BLaER1 treated with 17β-estradiol and CSF1 and Interleukin-3, amounts not matched to agents 10 nM and 100 nM (cell line): Measurements from ENCODE around the gene NGEF.

ENCODE experiments used
- H3K27ac ChIP-seq, 11 experiments: shearing (Covaris generic); formaldehyde crosslinking; 2 replicates each; pipeline ENCODE4 v1.8.1; 2022
- H3K27me3 ChIP-seq, 11 experiments: shearing (Covaris generic); formaldehyde crosslinking; 2 replicates each; pipeline ENCODE4 v1.8.1; 2022
- H3K36me3 ChIP-seq, 11 experiments: shearing (Covaris generic); formaldehyde crosslinking; 2 replicates each; pipeline ENCODE4 v1.8.1; 2022
- H3K4me1 ChIP-seq, 10 experiments: shearing (Covaris generic); formaldehyde crosslinking; 2 replicates each; pipeline ENCODE4 v1.8.1; 2022
- H3K4me2 ChIP-seq, 11 experiments: shearing (Covaris generic); formaldehyde crosslinking; 2 replicates each; pipeline ENCODE4 v1.8.1; 2022
- H3K4me3 ChIP-seq, 10 experiments: shearing (Covaris generic); formaldehyde crosslinking; 2 replicates each; pipeline ENCODE4 v1.8.1; 2022
- H3K9ac ChIP-seq, 11 experiments: shearing (Covaris generic); formaldehyde crosslinking; 2 replicates each; pipeline ENCODE4 v1.8.1; 2022
- H3K9me3 ChIP-seq, 11 experiments: shearing (Covaris generic); formaldehyde crosslinking; replicated peaks in 1 of 11; 2 replicates each; pipeline ENCODE4 v1.8.1; 2022
- H4K20me1 ChIP-seq, 11 experiments: shearing (Covaris generic); formaldehyde crosslinking; 2 replicates each; pipeline ENCODE4 v1.8.1; 2022
- Cebpa-rat ChIP-seq, 11 experiments: shearing (Covaris generic); IDR thresholded peaks; 2 replicates each; pipeline ENCODE4 v1.8.1; 2022

NGEF gene

DNA sequence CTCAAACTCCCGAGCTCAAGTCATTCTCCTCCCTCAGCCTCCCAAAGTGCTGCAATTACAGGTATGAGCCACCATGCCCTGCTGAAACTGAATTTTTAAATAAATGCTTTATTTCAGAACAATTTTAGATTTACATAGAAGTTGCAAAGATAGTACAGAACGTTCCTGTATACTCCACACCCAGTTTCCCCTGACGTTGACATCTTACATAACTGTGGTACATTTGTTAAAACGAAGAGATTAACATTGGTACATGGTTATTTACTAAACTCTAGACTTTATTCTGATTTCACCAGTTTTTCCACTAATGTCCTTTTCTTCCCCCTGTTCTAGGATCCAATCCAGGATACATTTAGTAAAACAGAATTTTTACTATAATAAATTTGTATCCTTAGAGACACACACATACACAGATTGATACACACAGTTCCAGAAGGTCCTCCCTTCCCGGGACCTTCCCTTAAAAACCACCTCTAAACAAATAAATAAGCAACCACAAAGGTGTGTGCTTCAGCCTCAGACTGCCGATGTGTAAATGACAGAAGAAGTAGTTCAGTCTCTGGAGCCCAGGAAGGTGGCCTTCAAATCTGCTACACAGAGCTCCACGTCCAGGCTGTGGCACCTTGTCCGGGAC lies 26.3 kb upstream of the NGEF start:
- Histone ChIP-seq H3K4me1 (peaks cover 0 to 11% (median 6%) of the 10 kb centered on the region in 10 experiments; a peak in 11 of 20 replicates), H4K20me1 (no peaks in the 10 kb centered on the region), H3K4me2 (no peak overlapping the region), H3K27ac (no peak overlapping the region), H3K9ac (no peak overlapping the region), H3K27me3 (no peaks in the 10 kb centered on the region), H3K4me3 (no peak overlapping the region), H3K36me3 (no peaks in the 10 kb centered on the region), H3K9me3 (peaks cover 0 to 7% (median 0%) of the 10 kb centered on the region in 11 experiments; a peak in 4 of 22 replicates)
- no peak for TF ChIP-seq Cebpa-rat (IDR thresholded peaks at IDR 0.05)

DNA sequence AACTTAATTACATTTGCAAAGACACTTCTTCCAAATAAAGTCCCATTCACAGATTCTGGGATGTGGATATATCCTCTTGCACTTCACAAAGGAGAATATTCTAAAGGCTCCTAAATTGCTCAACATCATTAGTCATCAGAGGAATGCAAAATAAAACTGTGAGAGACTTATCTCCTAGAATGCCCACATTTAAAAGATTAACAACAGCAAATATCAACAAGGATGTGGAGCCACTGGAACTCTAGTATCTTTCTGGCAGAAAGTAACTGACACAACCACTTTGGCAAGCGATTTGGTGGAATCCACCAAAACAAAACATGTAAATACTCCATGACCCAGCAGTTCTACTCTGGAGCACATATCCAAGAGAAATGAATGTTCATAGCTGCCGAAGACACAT lies 24.0 kb upstream of the NGEF start:
- Histone ChIP-seq H3K27ac (no peak overlapping the region), H4K20me1 (no peaks in the 10 kb centered on the region), H3K36me3 (no peaks in the 10 kb centered on the region), H3K4me3 (no peak overlapping the region), H3K9ac (no peak overlapping the region), H3K4me1 (peaks cover 0 to 8% (median 5%) of the 10 kb centered on the region in 10 experiments; a peak in 11 of 20 replicates), H3K9me3 (peaks cover 0 to 7% (median 0%) of the 10 kb centered on the region in 11 experiments; a peak in 4 of 22 replicates), H3K4me2 (no peak overlapping the region), H3K27me3 (no peaks in the 10 kb centered on the region)
- TF ChIP-seq Cebpa-rat (IDR thresholded peaks at IDR 0.05), result no peak

DNA sequence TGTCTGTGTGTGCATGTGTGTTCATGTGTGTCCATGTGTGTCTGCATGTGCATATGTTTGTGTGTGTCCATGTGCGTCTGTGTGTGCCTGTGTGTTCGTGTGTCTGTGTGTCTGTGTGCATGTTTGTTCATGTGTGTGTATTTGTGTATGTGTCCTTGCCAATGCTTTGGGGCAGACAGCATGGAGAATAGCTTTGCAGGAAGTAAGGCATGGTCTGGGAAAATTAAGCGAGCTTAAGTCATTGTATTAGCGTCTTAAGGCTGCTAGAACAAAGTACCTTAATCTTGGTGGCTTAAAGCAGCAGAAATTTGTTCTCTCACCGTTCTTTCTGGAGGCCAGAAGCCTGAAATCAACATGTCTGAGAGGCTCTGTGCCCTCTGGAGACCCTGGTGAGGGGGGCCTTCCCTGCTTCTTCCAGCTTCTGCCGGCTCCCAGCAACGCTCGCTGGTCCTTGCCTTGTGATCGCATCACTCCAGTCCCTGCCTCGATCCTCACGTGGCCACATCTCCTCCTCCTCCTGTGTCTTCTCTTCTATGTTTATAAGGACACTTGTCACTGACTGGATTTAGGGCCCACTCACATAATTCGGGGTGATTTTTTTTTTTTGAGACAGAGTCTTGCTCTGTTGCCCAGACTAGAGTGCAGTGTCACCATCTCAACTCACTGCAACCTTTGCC lies 23.2 kb upstream of the NGEF start:
- H3K9me3 ChIP-seq, result peaks cover 0 to 7% (median 0%) of the 10 kb centered on the region in 11 experiments; a peak in 4 of 22 replicates
- H3K4me3 ChIP-seq, result no peak overlapping the region
- no peak overlapping the region for H3K9ac ChIP-seq
- TF ChIP-seq Cebpa-rat (IDR thresholded peaks at IDR 0.05), result no peak
- no peaks in the 10 kb centered on the region for H3K27me3 ChIP-seq
- H3K4me1 ChIP-seq, result no peaks in the 10 kb centered on the region
- no peak overlapping the region for H3K27ac ChIP-seq
- H3K4me2 ChIP-seq, result no peak overlapping the region
- H4K20me1 ChIP-seq, result no peaks in the 10 kb centered on the region
- no peaks in the 10 kb centered on the region for H3K36me3 ChIP-seq

- Histone ChIP-seq H3K36me3 (no peaks in the 10 kb centered on the region), H4K20me1 (no peaks in the 10 kb centered on the region), H3K27me3 (no peaks in the 10 kb centered on the region), H3K4me3 (no peak overlapping the region), H3K4me1 (no peaks in the 10 kb centered on the region), H3K27ac (no peak overlapping the region), H3K9ac (no peak overlapping the region), H3K9me3 (peaks cover 0 to 7% (median 0%) of the 10 kb centered on the region in 11 experiments; a peak in 4 of 22 replicates), H3K4me2 (no peak overlapping the region)
- TF ChIP-seq Cebpa-rat (IDR thresholded peaks at IDR 0.05), result no peak
Measured at GRCh38 chr2:233035426-233036161, 22.5 kb upstream of the NGEF start.

GRCh38 chr2:233034091-233034882 lies 21.2 kb upstream of the NGEF start:
- Histone ChIP-seq H3K27me3 (no peaks in the 10 kb centered on the region), H4K20me1 (no peaks in the 10 kb centered on the region), H3K4me2 (no peak overlapping the region), H3K9ac (no peak overlapping the region), H3K4me3 (no peak overlapping the region), H3K4me1 (no peaks in the 10 kb centered on the region), H3K27ac (no peak overlapping the region), H3K9me3 (peaks cover 0 to 7% (median 0%) of the 10 kb centered on the region in 11 experiments; a peak in 4 of 22 replicates), H3K36me3 (no peaks in the 10 kb centered on the region)
- TF ChIP-seq Cebpa-rat (IDR thresholded peaks at IDR 0.05), result no peak

DNA sequence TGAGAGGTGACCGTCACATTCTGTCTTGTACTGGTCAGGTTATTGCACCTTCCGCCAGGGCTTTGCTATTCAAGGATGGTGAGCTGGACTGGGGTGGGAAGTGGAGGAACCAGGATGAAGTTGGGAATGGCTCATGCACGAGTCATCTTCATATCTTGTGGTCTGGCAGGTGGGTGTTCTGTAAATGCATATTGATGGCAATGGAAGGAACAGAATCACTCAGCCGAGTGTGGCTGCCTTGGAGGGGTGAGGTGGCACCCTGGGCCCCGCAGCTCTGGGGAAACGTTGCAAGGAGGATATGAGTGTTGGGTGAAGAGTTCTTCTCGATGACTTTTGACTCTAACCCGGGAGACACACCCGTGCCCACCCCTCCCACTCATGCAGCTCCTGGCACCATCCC lies 20.6 kb upstream of the NGEF start:
- Histone ChIP-seq H3K4me2 (no peak overlapping the region), H3K4me1 (no peaks in the 10 kb centered on the region), H4K20me1 (no peaks in the 10 kb centered on the region), H3K27me3 (no peaks in the 10 kb centered on the region), H3K27ac (no peak overlapping the region), H3K9me3 (peaks cover 0 to 7% (median 0%) of the 10 kb centered on the region in 11 experiments; a peak in 4 of 22 replicates), H3K36me3 (no peaks in the 10 kb centered on the region), H3K9ac (no peak overlapping the region), H3K4me3 (no peak overlapping the region)
- TF ChIP-seq Cebpa-rat (IDR thresholded peaks at IDR 0.05), result no peak

DNA sequence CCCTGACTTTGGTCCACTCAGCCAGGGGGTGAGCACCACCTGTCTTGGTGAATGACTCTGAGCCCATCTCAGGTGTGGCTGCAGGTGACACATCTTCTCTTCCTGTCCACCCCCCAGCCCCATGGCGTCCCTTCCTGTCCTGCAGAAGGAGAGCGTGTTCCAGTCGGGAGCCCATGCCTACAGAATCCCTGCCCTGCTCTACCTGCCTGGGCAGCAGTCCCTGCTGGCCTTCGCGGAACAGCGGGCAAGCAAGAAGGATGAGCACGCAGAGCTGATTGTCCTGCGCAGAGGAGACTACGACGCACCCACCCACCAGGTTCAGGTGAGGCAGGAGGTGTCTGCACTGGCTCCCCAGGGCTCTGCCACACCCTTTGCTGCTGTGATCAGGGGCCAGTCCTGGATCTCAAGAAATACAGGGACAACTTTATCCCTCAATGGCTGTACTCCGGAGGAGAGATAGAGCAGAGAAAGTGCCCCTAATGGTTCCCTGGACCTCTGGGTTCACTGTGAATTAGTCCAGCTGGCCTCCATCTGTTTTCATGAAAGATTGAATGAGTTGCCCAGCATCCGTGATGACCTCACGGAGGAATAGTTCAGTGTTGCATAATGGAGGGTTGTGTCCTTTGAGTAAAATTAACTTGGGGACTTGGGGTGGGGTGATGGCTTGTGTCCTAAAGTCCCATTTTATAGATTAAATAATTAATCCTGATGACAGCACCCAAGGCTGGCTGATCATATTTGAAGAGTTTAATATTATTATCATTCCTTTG lies 19.7 kb upstream of the NGEF start, which contains the start of gene NEU2:
NEU2 (plus strand) TSS at position 122 of the 770 bp plus-strand sequence; CDS start at position 122, 0 bp downstream.
- H3K27ac ChIP-seq, result no peak within 1 kb of the TSS
- H3K9ac ChIP-seq, result no peak within 1 kb of the TSS; a peak in 1 of 22 replicates

More for the DNA sequence above, 19.7 kb upstream of the NGEF start, which contains the start of gene NEU2:
- H4K20me1 ChIP-seq, result no peaks in the 10 kb centered on the region
- TF ChIP-seq Cebpa-rat (IDR thresholded peaks at IDR 0.05), result no peak
- H3K4me1 ChIP-seq, result no peaks in the 10 kb centered on the region
- H3K4me3 ChIP-seq, result no peak within 1 kb of the TSS
- no peaks in the 10 kb centered on the region for H3K27me3 ChIP-seq
- H3K9me3 ChIP-seq, result peaks cover 0 to 7% (median 0%) of the 10 kb centered on the region in 11 experiments; a peak in 4 of 22 replicates
- H3K4me2 ChIP-seq, result no peak within 1 kb of the TSS
- H3K36me3 ChIP-seq, result no peaks in the 10 kb centered on the region
